ENCODE measurements around the gene DHRS2. TPM values are rescaled to one million over a fixed set of nuclear protein-coding genes. Genes with fewer than 3 reads are reported as not detected.

DHRS2 gene
- total and polyA plus RNA-seq, 2 of the 13 experiments (the other 11 are each of a cell fraction or from before 2014, with no cell fraction given), result 1,621 to 3,021 TPM

- TF ChIP-seq, protein P1, sequence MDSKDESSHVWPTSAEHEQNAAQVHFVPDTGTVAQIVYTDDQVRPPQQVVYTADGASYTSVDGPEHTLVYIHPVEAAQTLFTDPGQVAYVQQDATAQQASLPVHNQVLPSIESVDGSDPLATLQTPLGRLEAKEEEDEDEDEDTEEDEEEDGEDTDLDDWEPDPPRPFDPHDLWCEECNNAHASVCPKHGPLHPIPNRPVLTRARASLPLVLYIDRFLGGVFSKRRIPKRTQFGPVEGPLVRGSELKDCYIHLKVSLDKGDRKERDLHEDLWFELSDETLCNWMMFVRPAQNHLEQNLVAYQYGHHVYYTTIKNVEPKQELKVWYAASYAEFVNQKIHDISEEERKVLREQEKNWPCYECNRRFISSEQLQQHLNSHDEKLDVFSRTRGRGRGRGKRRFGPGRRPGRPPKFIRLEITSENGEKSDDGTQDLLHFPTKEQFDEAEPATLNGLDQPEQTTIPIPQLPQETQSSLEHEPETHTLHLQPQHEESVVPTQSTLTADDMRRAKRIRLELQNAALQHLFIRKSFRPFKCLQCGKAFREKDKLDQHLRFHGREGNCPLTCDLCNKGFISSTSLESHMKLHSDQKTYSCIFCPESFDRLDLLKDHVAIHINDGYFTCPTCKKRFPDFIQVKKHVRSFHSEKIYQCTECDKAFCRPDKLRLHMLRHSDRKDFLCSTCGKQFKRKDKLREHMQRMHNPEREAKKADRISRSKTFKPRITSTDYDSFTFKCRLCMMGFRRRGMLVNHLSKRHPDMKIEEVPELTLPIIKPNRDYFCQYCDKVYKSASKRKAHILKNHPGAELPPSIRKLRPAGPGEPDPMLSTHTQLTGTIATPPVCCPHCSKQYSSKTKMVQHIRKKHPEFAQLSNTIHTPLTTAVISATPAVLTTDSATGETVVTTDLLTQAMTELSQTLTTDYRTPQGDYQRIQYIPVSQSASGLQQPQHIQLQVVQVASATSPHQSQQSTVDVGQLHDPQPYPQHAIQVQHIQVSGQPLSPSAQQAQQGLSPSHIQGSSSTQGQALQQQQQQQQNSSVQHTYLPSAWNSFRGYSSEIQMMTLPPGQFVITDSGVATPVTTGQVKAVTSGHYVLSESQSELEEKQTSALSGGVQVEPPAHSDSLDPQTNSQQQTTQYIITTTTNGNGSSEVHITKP (CRISPR knock-in tag; IDR thresholded peaks at IDR 0.05; ENCODE audit: low read depth), result 0 out of 2 replicates have a peak, but pooled peaks have one; percentile 7
- no peak for TF ChIP-seq STAG1 (CRISPR knock-in tag; IDR thresholded peaks at IDR 0.05)
- no peak for TF ChIP-seq NONO (IDR thresholded peaks at IDR 0.05)
- TF ChIP-seq NONO (CRISPR knock-in tag; conservative IDR thresholded peaks at IDR 0.05), result 0 out of 2 replicates have a peak, but pooled peaks have one; percentile 15
- TF ChIP-seq, protein P2, sequence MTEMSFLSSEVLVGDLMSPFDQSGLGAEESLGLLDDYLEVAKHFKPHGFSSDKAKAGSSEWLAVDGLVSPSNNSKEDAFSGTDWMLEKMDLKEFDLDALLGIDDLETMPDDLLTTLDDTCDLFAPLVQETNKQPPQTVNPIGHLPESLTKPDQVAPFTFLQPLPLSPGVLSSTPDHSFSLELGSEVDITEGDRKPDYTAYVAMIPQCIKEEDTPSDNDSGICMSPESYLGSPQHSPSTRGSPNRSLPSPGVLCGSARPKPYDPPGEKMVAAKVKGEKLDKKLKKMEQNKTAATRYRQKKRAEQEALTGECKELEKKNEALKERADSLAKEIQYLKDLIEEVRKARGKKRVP (CRISPR knock-in tag; IDR thresholded peaks at IDR 0.05), result no peak
- 0 out of 2 replicates have a peak, but pooled peaks have one; percentile 53 for TF ChIP-seq FOXC1 (CRISPR knock-in tag; IDR thresholded peaks at IDR 0.05; ENCODE audit: borderline replicate concordance)
- 0 out of 2 replicates have a peak, but pooled peaks have one; percentile 42 for TF ChIP-seq ZNF292 (CRISPR knock-in tag; IDR thresholded peaks at IDR 0.05; ENCODE audit: borderline replicate concordance, low read depth)
- TF ChIP-seq ZBTB34 (CRISPR knock-in tag; IDR thresholded peaks at IDR 0.05), result no peak
- peak; percentile 16; the same call in 1 of the 2 replicates for TF ChIP-seq ZNF792 (CRISPR knock-in tag; IDR thresholded peaks at IDR 0.05)
- no peak for TF ChIP-seq KLF11 (CRISPR knock-in tag; IDR thresholded peaks at IDR 0.05)
- TF ChIP-seq, protein P3, sequence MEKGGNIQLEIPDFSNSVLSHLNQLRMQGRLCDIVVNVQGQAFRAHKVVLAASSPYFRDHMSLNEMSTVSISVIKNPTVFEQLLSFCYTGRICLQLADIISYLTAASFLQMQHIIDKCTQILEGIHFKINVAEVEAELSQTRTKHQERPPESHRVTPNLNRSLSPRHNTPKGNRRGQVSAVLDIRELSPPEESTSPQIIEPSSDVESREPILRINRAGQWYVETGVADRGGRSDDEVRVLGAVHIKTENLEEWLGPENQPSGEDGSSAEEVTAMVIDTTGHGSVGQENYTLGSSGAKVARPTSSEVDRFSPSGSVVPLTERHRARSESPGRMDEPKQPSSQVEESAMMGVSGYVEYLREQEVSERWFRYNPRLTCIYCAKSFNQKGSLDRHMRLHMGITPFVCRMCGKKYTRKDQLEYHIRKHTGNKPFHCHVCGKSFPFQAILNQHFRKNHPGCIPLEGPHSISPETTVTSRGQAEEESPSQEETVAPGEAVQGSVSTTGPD (CRISPR knock-in tag; IDR thresholded peaks at IDR 0.05), result no peak
- TF ChIP-seq, protein P4, sequence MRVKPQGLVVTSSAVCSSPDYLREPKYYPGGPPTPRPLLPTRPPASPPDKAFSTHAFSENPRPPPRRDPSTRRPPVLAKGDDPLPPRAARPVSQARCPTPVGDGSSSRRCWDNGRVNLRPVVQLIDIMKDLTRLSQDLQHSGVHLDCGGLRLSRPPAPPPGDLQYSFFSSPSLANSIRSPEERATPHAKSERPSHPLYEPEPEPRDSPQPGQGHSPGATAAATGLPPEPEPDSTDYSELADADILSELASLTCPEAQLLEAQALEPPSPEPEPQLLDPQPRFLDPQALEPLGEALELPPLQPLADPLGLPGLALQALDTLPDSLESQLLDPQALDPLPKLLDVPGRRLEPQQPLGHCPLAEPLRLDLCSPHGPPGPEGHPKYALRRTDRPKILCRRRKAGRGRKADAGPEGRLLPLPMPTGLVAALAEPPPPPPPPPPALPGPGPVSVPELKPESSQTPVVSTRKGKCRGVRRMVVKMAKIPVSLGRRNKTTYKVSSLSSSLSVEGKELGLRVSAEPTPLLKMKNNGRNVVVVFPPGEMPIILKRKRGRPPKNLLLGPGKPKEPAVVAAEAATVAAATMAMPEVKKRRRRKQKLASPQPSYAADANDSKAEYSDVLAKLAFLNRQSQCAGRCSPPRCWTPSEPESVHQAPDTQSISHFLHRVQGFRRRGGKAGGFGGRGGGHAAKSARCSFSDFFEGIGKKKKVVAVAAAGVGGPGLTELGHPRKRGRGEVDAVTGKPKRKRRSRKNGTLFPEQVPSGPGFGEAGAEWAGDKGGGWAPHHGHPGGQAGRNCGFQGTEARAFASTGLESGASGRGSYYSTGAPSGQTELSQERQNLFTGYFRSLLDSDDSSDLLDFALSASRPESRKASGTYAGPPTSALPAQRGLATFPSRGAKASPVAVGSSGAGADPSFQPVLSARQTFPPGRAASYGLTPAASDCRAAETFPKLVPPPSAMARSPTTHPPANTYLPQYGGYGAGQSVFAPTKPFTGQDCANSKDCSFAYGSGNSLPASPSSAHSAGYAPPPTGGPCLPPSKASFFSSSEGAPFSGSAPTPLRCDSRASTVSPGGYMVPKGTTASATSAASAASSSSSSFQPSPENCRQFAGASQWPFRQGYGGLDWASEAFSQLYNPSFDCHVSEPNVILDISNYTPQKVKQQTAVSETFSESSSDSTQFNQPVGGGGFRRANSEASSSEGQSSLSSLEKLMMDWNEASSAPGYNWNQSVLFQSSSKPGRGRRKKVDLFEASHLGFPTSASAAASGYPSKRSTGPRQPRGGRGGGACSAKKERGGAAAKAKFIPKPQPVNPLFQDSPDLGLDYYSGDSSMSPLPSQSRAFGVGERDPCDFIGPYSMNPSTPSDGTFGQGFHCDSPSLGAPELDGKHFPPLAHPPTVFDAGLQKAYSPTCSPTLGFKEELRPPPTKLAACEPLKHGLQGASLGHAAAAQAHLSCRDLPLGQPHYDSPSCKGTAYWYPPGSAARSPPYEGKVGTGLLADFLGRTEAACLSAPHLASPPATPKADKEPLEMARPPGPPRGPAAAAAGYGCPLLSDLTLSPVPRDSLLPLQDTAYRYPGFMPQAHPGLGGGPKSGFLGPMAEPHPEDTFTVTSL (CRISPR knock-in tag; IDR thresholded peaks at IDR 0.05; ENCODE audit: borderline replicate concordance), result no peak
- no peak for TF ChIP-seq CCAR2 (optimal IDR thresholded peaks at IDR 0.05; ENCODE audit: low read depth, low read length)
Measured at GRCh38 chr14:23612354-23612732, 23.8 kb upstream of the DHRS2 start (continued).

Measured in HepG2 (cell line).